Measurements from ENCODE around the gene VPS45. TPM values are rescaled to one million over a fixed set of nuclear protein-coding genes. Genes with fewer than 3 reads are reported as not detected.

Gene VPS45, protein sequence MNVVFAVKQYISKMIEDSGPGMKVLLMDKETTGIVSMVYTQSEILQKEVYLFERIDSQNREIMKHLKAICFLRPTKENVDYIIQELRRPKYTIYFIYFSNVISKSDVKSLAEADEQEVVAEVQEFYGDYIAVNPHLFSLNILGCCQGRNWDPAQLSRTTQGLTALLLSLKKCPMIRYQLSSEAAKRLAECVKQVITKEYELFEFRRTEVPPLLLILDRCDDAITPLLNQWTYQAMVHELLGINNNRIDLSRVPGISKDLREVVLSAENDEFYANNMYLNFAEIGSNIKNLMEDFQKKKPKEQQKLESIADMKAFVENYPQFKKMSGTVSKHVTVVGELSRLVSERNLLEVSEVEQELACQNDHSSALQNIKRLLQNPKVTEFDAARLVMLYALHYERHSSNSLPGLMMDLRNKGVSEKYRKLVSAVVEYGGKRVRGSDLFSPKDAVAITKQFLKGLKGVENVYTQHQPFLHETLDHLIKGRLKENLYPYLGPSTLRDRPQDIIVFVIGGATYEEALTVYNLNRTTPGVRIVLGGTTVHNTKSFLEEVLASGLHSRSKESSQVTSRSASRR
- total RNA-seq (2022; extraction: Qiagen RNA extraction) = 13.9 to 18.6 TPM (median 16.3 TPM) in 5 replicates

DNA sequence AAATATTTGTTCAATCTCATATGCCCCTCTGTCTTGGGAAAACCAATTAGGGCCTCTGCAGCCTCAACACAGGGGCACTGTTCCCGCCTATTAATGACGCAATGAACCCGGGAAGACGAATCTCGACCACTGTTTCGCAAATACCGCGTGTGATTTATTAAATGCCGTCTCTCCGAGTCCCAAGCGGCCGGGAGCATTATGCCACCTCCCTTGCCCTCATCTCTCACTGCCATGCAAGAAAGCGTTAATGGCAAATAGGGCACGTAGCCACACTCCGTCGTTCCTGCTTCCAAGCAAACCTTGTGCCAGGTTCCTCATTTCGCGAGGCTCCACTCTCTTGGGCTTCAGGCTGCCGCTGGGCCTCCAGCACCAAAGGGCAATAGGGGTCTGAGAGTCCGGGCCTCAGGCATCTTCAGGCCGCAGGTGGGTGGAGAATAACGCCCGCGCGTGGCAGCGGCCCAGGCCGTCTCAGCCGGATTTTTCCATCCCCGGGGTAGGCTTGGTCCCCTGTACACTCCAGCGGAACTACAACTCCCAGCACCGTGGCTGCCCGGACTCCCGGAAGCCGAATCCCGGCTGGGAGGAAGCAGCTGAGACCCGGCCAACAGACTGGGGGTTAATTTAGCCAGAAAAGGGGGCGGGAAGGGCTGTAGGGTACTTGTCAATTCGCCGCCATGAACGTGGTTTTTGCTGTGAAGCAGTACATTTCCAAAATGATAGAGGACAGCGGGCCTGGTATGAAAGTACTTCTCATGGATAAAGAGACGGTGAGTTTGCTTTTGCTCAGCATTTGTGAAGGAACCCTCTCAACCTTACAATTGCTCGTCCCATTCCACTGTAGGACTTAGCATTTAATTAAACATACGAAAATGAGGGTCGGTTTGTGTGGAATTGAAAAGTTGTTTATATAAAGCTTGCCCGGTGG lies at the start of gene VPS45:
Gene VPS45, plus strand, starts transcription at position 593 of the 925 bp plus-strand sequence. Its CDS starts 82 bp downstream, at position 675.

DNA sequence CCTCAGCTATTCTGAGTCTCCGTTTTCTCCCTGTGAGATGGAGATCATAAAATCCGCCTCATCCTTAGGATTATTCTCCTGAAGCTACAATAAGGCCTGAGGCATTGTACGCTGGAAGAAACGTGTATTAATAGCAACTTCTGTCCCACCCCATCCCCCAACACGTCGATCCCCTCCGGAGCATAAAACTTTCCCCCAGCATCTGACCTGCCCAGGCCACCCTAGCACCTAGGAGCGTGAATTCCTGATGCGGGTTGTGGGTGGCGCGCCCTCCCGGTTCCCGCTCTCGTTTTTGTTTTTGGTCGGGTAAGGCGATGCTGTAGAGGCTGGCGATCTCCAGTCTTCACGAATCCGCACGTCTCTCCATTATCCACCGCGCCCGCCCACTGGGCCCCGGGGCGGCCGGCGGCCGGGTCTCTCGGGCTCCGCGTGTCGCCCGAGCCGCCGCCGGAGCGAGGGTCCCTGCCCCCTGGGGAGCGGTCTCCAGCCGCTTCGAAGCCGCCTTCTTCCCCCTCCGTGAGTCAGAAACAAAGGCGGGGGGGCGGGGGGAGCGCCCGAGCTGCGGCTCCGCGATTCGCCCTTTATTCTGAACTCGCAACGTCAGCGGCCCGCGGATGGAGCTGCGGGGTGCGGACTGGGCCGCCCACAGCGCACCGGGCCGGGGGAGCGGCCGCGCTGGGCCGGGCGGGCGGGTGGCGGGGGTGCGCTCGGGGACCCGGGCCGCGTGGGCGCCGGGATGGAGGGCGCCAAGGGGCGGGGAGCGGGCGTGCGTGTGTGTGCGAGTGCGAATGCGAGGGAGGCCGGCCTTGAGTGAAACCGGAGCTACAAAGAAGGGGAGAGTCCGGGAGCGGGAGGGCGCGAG lies 81.9 kb downstream of the VPS45 start, which contains the start of gene PLEKHO1:
Gene PLEKHO1, plus strand, starts transcription at position 646 of the 862 bp plus-strand sequence. CDS start 342 bp downstream, outside the sequence.

Other genes with a start within 250 kb of the VPS45 start
- gene BOLA1, start 168.2 kb upstream of the VPS45 start, total RNA-seq (2022; extraction: Qiagen RNA extraction) = 13.9 to 21.0 TPM (median 19.2 TPM) in 5 replicates
- 0.05 to 0.12 TPM (median 0.09 TPM) in 5 replicates for gene SV2A, start 149.9 kb upstream of the VPS45 start, total RNA-seq (2022; extraction: Qiagen RNA extraction)
- 114 to 155 TPM (median 137 TPM) in 5 replicates for gene SF3B4, start 140.0 kb upstream of the VPS45 start, total RNA-seq (2022; extraction: Qiagen RNA extraction)
- gene MTMR11, start 130.9 kb upstream of the VPS45 start, total RNA-seq (2022; extraction: Qiagen RNA extraction) = 4.5 to 7.9 TPM (median 5.9 TPM) in 5 replicates
- 7.7 to 15.5 TPM (median 13.9 TPM) in 5 replicates for gene OTUD7B, start 57.0 kb upstream of the VPS45 start, total RNA-seq (2022; extraction: Qiagen RNA extraction)
- 4.8 to 6.8 TPM (median 6.4 TPM) in 5 replicates for gene PLEKHO1, start 82.1 kb downstream of the VPS45 start, total RNA-seq (2022; extraction: Qiagen RNA extraction)
- 34.9 to 55.1 TPM (median 45.3 TPM) in 5 replicates for gene ANP32E, start 168.3 kb downstream of the VPS45 start, total RNA-seq (2022; extraction: Qiagen RNA extraction)
- 0.10 TPM in 1 of 5 replicates, not detected in the others for gene CA14, start 190.0 kb downstream of the VPS45 start, total RNA-seq (2022; extraction: Qiagen RNA extraction)
- gene APH1A, start 201.2 kb downstream of the VPS45 start, total RNA-seq (2022; extraction: Qiagen RNA extraction) = 120 to 133 TPM (median 130 TPM) in 5 replicates
- gene C1orf54, start 205.0 kb downstream of the VPS45 start, total RNA-seq (2022; extraction: Qiagen RNA extraction) = 0.22 to 0.63 TPM (median 0.27 TPM) in 4 of 5 replicates, not detected in the other
- 1.9 to 3.3 TPM (median 2.5 TPM) in 5 replicates for gene CIART, start 214.8 kb downstream of the VPS45 start, total RNA-seq (2022; extraction: Qiagen RNA extraction)
- 79.1 to 106 TPM (median 83.4 TPM) in 5 replicates for gene MRPS21, start 226.1 kb downstream of the VPS45 start, total RNA-seq (2022; extraction: Qiagen RNA extraction)